Esophagus muscularis mucosa (tissue), 3 donors: ENCODE results near the gene WNT11.

Source experiments
- EP300 ChIP-seq: sonication (generic); formaldehyde crosslinking; IDR thresholded peaks from one replicate; pipeline ENCODE4 v1.6.1; 2017; ENCODE audit warnings: antibody characterized with exemption
- POLR2A ChIP-seq: fragments of 450-650 bp; IDR thresholded peaks from one replicate; pipeline ENCODE4 v1.6.1; 2017; ENCODE audit warnings: antibody characterized with exemption, moderate library complexity, mild to moderate bottlenecking, low read depth
- POLR2AphosphoS5 ChIP-seq, 2 donors: sonication (generic); formaldehyde crosslinking; IDR thresholded peaks; one replicate each; pipeline ENCODE4 v1.6.1; 2017; ENCODE audit warnings: antibody characterized with exemption in 2 of 2

DNA sequence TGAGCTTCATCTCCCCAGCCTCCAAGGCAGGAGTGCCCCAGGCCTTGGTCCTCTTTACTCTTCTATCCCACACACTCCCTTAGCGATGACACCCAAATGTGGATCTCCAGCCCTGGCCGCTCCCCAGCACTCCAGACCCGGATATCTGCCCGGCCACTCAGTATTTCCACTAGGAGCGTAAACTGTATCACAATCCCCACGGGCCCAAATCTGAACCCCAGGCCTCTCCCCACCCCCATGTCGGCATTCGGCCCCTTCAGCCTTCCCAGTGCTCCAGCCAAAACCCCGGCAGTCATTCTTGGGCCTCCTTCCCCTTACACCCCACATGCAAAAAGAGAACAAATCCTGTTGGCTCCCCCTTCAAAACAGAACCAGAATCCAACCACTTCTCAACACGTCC, 20.8 kb downstream of the WNT11 start:
- no peak for TF ChIP-seq EP300
- TF ChIP-seq POLR2AphosphoS5 (IDR thresholded peaks at IDR 0.05): no peak
- TF ChIP-seq POLR2A: no peak
